Measurements from ENCODE around the gene SPTBN2.
A peak's percentile ranks its signal among the peaks of the same experiment; 100 is the strongest.
"Not testable (repeated sequence)": the region's sequence is repeated elsewhere in the genome, so short reads cannot be mapped to it uniquely, and the experiment has no call there.

The SPTBN2 gene

GRCh38 chr11:66639814-66640340 is 89.1 kb downstream of the SPTBN2 start:
- DNase-seq (ENCODE audit: low spot score): not testable (repeated sequence)
- peak; percentile 9 for FAIRE-seq

DNA sequence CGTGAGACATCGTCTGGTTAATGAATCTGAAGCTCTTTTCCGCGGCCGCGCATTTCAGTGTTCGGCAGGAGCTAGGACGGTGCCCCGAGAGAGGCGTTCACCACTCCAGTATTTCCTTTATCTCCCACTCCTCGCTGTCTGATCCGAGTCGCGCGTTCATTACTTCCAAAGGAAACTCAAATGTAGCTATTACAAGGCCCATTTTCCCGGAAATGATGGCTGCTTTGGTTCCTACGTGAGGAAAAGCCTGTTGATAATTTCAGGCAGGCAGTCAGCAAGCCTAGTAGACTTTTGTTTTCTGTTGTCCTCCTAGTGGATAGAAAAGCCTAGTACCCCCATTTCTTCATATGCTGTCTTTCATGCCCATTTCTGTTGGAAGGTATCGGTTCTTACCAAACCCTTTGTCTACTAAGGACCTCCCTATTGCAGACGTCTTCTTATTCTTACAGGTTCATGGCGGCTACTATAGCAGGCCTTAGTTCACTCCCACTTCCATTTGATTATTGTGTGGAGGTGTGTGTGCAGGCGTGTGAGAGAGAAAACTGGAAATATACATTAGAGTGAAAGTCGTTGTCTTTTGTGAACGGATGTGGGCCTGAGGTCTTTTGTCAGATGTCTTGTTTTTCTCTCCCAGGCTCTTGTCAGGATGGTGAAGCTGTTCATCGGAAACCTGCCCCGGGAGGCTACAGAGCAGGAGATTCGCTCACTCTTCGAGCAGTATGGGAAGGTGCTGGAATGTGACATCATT is 89.8 kb downstream of the SPTBN2 start:
- no peak for DNase-seq (ENCODE audit: low spot score)
- no peak for FAIRE-seq

DNA sequence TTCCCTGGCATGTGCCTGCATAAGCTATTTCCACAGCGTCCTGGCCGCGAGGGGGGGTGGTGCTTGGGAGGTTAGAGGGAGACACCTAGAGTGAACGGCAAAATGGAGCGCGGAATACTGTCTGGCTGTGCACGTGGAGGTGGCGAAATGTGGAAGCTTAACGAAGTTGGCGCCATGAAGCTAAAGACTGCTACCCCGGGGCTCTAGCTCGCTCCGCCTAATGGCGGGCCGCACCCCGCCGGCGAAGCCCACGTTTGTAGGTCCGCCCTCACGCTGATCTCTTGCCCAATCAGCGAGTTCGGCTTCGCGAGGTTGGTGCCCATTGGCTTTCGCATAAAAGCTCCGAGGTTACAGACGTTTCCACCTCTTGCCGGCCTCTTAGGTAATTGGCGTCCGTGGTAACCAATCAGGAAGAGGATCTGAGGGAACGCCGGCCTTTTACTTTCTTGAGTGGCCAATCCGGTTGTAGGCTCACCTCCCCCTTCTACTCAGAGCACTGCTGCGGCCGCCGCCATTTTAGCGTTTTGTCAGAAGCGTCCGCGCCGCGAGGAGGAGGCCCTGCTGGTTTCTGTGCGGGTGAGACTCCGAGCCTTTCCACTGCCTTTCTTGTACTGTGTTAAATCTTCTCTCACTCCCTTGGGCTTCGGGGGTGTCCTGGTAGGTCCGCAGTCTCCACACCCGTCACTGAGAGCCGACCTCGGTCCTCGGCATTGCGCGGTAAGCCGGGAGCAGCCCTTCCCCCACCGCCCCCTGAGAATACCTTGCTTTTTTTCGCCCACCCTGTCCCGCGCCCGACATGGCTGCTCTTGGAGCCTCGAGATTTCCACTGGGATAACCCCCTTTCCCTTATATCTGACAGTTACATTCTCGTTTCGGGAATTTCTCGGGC is 90.6 kb downstream of the SPTBN2 start, which contains the start of gene RBM4:
Gene RBM4, plus strand, starts transcription at position 527 of the 889 bp plus-strand sequence. CDS start 1,009 bp downstream, outside the sequence.
- DNase-seq (ENCODE audit: low spot score): peak; percentile 98
- no peak for FAIRE-seq

GRCh38 chr11:66637557-66638176 is 91.3 kb downstream of the SPTBN2 start:
- FAIRE-seq (no peak), DNase-seq (ENCODE audit: low spot score) (no peak)

DNA sequence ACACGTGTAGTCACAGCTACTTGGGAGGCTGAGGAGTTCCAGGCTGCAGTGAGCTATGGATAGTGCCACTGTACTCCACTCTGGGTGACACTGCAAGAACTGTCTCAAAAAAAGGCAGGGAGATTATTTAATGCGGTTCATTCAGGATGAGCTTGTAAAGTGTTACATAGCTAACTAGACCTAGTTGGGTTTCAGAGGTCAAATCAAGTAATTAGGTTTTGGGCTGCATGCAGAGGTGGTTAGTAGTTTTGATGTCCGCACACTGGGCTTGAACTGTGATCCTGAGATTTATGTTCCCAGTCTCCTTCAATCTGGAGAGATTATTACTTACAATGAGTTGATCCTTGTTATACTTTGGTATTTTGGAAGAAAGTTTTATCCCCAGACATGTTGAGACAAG is 92.6 kb downstream of the SPTBN2 start:
- DNase-seq (ENCODE audit: low spot score) (no peak), FAIRE-seq (no peak)

Measured in urothelium cell line (cell line).